GM23248 (cell line): ENCODE results near the gene CAPN11. TPM values are rescaled to one million over a fixed set of nuclear protein-coding genes. Genes with fewer than 3 reads are reported as not detected.

Experiments used
- DNase-seq: peaks from one replicate; pipeline ENCODE4 v3.0.0-alpha.2; 2015
- H2AFZ ChIP-seq: fragments of 200-600 bp; sonication (generic); 2 replicates; pipeline ENCODE4 v1.6.1; 2016; ENCODE audit warnings: antibody characterized with exemption
- H3F3A ChIP-seq: fragments of 200-600 bp; sonication (generic); 2 replicates; pipeline ENCODE4 v1.6.1; 2016; ENCODE audit warnings: mild to moderate bottlenecking, antibody characterized with exemption, mixed run types; ENCODE audit not compliant: insufficient read depth
- H3K27ac ChIP-seq: fragments of 200-600 bp; sonication (generic); 2 replicates; pipeline ENCODE4 v1.5.1; 2016; ENCODE audit warnings: mild to moderate bottlenecking
- H3K27me3 ChIP-seq: fragments of 200-600 bp; sonication (generic); replicated peaks from 2 replicates; pipeline ENCODE4 v1.6.1; 2016; ENCODE audit warnings: mild to moderate bottlenecking; ENCODE audit not compliant: insufficient read depth
- H3K36me3 ChIP-seq: fragments of 200-600 bp; sonication (generic); 2 replicates; pipeline ENCODE4 v1.6.1; 2016; ENCODE audit warnings: low read depth, mild to moderate bottlenecking
- H3K4me1 ChIP-seq: fragments of 200-600 bp; sonication (generic); 2 replicates; pipeline ENCODE4 v1.6.1; 2016; ENCODE audit warnings: mild to moderate bottlenecking; ENCODE audit not compliant: insufficient read depth
- H3K4me2 ChIP-seq: fragments of 200-600 bp; sonication (generic); one replicate; pipeline ENCODE4 v1.6.1; 2016; ENCODE audit warnings: mild to moderate bottlenecking; ENCODE audit not compliant: unreplicated experiment
- H3K4me3 ChIP-seq: fragments of 200-600 bp; sonication (generic); 2 replicates; pipeline ENCODE4 v1.5.1; 2016; ENCODE audit warnings: mild to moderate bottlenecking
- H3K79me2 ChIP-seq: fragments of 200-600 bp; sonication (generic); 2 replicates; pipeline ENCODE4 v1.6.1; 2016; ENCODE audit warnings: mild to moderate bottlenecking; ENCODE audit not compliant: insufficient read depth
- H3K9ac ChIP-seq: fragments of 200-600 bp; sonication (generic); 2 replicates; pipeline ENCODE4 v1.6.1; 2016; ENCODE audit warnings: mild to moderate bottlenecking
- H3K9me2 ChIP-seq: fragments of 200-600 bp; sonication (generic); 2 replicates; pipeline ENCODE4 v1.6.1; 2016; ENCODE audit warnings: mixed run types, mild to moderate bottlenecking, moderate library complexity; ENCODE audit not compliant: insufficient read depth
- H3K9me3 ChIP-seq: fragments of 200-600 bp; sonication (generic); one replicate; pipeline ENCODE4 v1.6.1; 2017; ENCODE audit warnings: low read depth
- H4K20me1 ChIP-seq: fragments of 200-600 bp; sonication (generic); 2 replicates; pipeline ENCODE4 v1.6.0; 2016; ENCODE audit not compliant: insufficient read depth
- EZH2 ChIP-seq: fragments of 200-600 bp; sonication (generic); IDR thresholded peaks from 2 replicates; pipeline ENCODE4 v1.6.1; 2018; ENCODE audit warnings: antibody characterized with exemption, mild to moderate bottlenecking; ENCODE audit not compliant: insufficient read depth, poor library complexity, severe bottlenecking
- EZH2phosphoT487 ChIP-seq: fragments of 200-600 bp; sonication (generic); IDR thresholded peaks from 2 replicates; pipeline ENCODE4 v1.6.1; 2018; ENCODE audit warnings: antibody characterized with exemption, moderate library complexity, mild to moderate bottlenecking, low read depth; ENCODE audit not compliant: insufficient read depth
- WGBS, 2 experiments: methylation state at CpG; one replicate each; pipeline ENCODE4 v1.1.6; 2015 to 2017; ENCODE audit warnings: low lambda C conversion rate in 2 of 2, low coverage in 1 of 2; ENCODE audit errors: missing lambda C conversion rate in 2 of 2; 5-methylcytosine and 5-hydroxymethylcytosine counted together
- in situ Hi-C: fragments of 300-500 bp; cut with MboI; formaldehyde crosslinking; loops from 2 replicates; pipeline ENCODE4 v1.15.0; 2020
- polyA plus RNA-seq: library from polyadenylated mRNA; unstranded; fragments of >200 nt; fragmentation: Nextera tagmentation; extraction: Ambion mirVana; gene quantifications from 2 replicates; pipeline ENCODE4 v1.2.1, GENCODE V29; 2016
- total RNA-seq: library from RNA; depleted of rRNA; stranded (reverse); fragments of >200 nt; shearing (Covaris generic); gene quantifications from 2 replicates; pipeline ENCODE4 v1.2.3, GENCODE V29; 2014

CAPN11 gene
- total and polyA plus RNA-seq, 2 experiments from 2014 or later: not detected

DNA sequence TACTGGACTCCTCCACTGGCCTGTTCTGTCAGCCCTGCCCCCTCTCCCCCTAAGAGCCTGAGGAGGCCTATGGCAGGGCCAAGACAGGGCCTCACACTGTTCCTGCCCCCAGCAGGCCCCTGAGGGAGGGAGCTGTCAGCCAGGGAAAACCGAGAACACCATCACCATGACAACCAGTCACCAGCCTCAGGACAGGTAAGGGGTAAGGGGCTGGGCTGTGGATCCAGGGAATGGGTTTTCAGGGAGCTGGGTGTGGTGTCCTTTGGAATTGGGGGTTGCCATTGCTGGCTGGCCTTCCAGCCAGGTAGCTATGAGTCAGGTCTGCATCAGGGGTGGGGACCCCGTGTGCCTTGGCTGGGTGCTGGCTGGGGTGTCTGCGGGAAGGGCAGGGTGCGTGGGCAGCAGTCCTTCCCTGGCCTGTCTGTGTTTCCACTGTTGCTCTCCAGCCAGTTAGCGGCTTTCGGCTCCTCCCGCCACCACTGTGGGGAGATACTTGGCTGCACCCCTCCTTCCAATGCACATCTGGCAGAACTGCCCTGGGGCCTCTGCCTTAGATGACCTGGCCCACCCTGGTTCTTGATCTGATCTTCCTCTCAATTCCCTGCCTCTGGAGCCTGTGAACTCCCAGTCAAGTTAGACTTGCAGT is 68.7 kb downstream of the CAPN11 start:
- no peak overlapping the region for H3K27ac ChIP-seq
- H3K4me3 ChIP-seq: no peak overlapping the region
- H4K20me1 ChIP-seq: no peaks in the 10 kb centered on the region
- no peak overlapping the region for H3K4me2 ChIP-seq
- no peaks in the 10 kb centered on the region for H3K9me2 ChIP-seq
- in situ Hi-C loops: no loop called here
- no peaks in the 10 kb centered on the region for H3K27me3 ChIP-seq
- no peak overlapping the region for H3K9ac ChIP-seq
- no peaks in the 10 kb centered on the region for H3K9me3 ChIP-seq
- no peaks in the 10 kb centered on the region; the same call in 1 of the 2 replicates for H3K79me2 ChIP-seq
- TF ChIP-seq EZH2phosphoT487: no peak
- no peak for TF ChIP-seq EZH2
- DNase-seq: no peak
- H3K4me1 ChIP-seq: peaks cover 19% of the 10 kb centered on the region
- 0 out of 2 replicates have a peak, but pooled peaks cover 6% of the 10 kb centered on the region for H3F3A ChIP-seq
- H3K36me3 ChIP-seq: no peaks in the 10 kb centered on the region
- H2AFZ ChIP-seq: no peak overlapping the region
- WGBS, 2 experiments: 44% methylated on average over 7 of the region's 7 CpGs

DNA sequence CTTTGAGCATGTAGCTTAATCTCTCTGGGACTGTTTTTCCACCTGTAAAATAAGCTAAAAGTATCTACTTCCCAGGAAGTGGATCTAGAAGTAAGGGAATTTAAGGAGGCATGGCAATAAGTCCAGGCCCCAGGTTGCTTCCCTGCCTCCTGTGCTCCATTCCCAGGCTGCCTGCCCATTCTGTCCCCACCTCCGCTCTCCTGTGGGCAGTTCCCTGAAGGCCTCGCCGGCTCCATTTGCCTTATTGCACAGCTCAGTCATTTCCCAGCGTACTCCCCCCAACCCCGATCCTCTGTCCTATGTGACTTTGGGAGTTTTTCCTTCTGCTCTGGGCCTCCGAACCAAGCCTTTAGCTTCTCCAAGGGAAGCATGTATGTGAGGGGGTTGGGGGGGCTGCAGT is 69.4 kb downstream of the CAPN11 start:
- no peak for TF ChIP-seq EZH2phosphoT487
- TF ChIP-seq EZH2: no peak

DNA sequence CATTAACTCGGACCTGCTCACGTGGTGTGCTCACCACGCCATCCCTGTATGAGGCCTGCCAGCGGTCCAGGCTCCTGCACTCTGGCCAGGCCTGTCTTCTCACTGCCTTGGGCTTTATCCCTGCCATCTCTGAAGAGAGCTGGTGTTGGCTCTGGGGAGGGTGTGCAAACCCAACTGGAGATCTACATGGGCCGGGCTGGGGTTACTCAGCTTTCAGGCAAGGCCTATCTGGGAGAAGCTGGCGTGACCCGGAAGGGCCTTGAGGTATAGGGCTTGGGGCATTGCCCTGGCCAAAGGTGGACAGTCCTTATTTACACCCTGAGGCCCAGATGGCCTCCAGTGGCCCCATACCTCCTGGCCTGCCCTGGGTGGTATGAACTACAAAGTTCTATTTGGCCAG is 69.8 kb downstream of the CAPN11 start:
- in situ Hi-C loops: no loop called here
- no peaks in the 10 kb centered on the region for H3K36me3 ChIP-seq
- no peak overlapping the region for H3K4me3 ChIP-seq
- H3K9me3 ChIP-seq: no peaks in the 10 kb centered on the region
- no peak overlapping the region for H3K4me2 ChIP-seq
- no peaks in the 10 kb centered on the region for H3K9me2 ChIP-seq
- H3K9ac ChIP-seq: no peak overlapping the region
- no peaks in the 10 kb centered on the region for H4K20me1 ChIP-seq
- peaks cover 8% of the 10 kb centered on the region; the same call in 1 of the 2 replicates for H3F3A ChIP-seq
- H3K27me3 ChIP-seq: no peaks in the 10 kb centered on the region
- WGBS, 2 experiments: 76 to 77% methylated on average over 7 of the region's 7 CpGs
- no peak overlapping the region for H2AFZ ChIP-seq
- no peak for TF ChIP-seq EZH2phosphoT487
- TF ChIP-seq EZH2: no peak
- no peak for DNase-seq
- no peak overlapping the region for H3K27ac ChIP-seq
- H3K79me2 ChIP-seq: no peaks in the 10 kb centered on the region; the same call in 1 of the 2 replicates
- H3K4me1 ChIP-seq: peaks cover 20% of the 10 kb centered on the region

More for the DNA sequence above, 69.4 kb downstream of the CAPN11 start:
- Histone ChIP-seq H3K9ac (no peak overlapping the region), H3K27me3 (no peaks in the 10 kb centered on the region), H3K9me3 (no peaks in the 10 kb centered on the region), H3K36me3 (no peaks in the 10 kb centered on the region), H3K4me2 (no peak overlapping the region), H3K27ac (no peak overlapping the region), H3F3A (0 out of 2 replicates have a peak, but pooled peaks cover 6% of the 10 kb centered on the region), H3K4me3 (no peak overlapping the region), H4K20me1 (no peaks in the 10 kb centered on the region), H3K4me1 (peaks cover 19% of the 10 kb centered on the region), H3K9me2 (no peaks in the 10 kb centered on the region), H3K79me2 (no peaks in the 10 kb centered on the region; the same call in 1 of the 2 replicates), H2AFZ (no peak overlapping the region)
- in situ Hi-C loops: no loop called here
- 73 to 79% methylated on average over 6 of the region's 6 CpGs for WGBS, 2 experiments
- DNase-seq: no peak

DNA sequence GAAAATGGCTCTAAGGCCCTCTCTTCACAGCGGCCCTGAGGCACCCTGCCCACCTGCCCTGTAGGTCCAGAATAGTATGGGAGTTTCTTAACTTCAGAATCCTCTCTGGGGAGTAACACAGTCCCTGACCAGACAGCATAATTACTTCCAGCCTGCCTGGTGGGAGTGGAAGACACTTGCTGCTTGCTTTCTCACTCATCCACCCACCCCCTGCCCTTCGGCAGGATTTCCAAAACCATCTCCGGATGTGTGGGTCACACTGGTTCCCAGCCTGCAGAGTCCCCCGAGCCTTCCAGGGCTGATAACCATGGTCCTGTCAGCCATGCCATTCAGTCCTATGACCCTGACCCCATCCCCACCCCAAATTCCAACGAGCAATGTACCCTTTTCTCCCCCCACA is 70.2 kb downstream of the CAPN11 start:
- 14 to 15% methylated on average over 5 of the region's 5 CpGs for WGBS, 2 experiments
- Histone ChIP-seq H3K4me3 (no peak overlapping the region), H3K4me1 (peaks cover 24% of the 10 kb centered on the region), H3K4me2 (peak overlapping the region; percentile 13), H3K9me2 (no peaks in the 10 kb centered on the region), H3K27me3 (no peaks in the 10 kb centered on the region), H3K27ac (no peak overlapping the region), H3K79me2 (no peaks in the 10 kb centered on the region; the same call in 1 of the 2 replicates), H3F3A (peaks cover 12% of the 10 kb centered on the region), H3K9me3 (no peaks in the 10 kb centered on the region), H4K20me1 (no peaks in the 10 kb centered on the region), H3K9ac (no peak overlapping the region), H2AFZ (no peak overlapping the region), H3K36me3 (no peaks in the 10 kb centered on the region)
- in situ Hi-C loops: no loop called here
- no peak for TF ChIP-seq EZH2phosphoT487
- no peak for TF ChIP-seq EZH2
- peak; percentile 77 for DNase-seq
